Stimulated activated CD8-positive, alpha-beta memory T cell treated with anti-CD3 and anti-CD28 coated beads, Interleukin-7, amount 100 ng/mL, for 24 hours (primary cell): ENCODE measurements around the gene PDE4D.

Experiments
- DNase-seq: peaks from one replicate; pipeline ENCODE4 v3.0.0-alpha.2; 2020; ENCODE audit warnings: low read depth

PDE4D gene

DNA sequence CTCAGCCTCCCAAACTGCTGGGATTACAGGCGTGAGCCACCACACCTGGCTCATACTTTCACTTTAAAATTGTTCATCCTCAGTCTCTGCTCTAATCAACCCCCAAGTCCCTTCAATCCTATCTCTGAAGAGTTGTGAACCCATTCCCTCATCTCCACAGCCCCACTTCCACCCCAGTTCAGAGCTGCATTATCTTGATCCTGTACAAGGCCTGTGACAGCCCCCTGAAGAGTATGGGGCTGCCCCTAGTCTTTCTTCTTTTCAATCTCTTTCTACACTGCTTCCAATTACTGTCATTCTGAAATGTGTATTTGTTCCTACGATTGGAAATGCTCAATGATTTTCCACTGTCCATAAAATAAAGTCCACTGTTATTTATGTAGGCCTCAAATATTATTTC, 722.4 kb downstream of the PDE4D start:
- no peak for DNase-seq

DNA sequence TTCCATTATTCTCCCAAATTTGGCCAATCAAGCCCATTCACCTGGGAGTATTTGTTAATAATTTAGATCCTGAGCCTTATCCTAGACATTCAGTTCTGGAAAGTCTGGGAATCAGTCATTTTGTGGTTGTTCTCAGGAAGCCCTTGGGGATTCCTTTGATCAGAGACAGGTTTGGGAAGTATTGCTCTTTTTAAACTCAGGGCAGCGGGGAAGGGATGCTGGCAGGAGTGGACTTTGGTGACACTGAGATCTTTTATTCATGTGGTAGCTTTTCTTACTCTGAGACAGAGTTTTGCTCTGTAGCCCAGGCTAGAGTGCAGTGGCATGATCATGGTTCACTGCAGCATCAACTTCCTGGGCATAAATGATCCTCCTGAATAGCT, 723.8 kb downstream of the PDE4D start:
- DNase-seq: no peak

DNA sequence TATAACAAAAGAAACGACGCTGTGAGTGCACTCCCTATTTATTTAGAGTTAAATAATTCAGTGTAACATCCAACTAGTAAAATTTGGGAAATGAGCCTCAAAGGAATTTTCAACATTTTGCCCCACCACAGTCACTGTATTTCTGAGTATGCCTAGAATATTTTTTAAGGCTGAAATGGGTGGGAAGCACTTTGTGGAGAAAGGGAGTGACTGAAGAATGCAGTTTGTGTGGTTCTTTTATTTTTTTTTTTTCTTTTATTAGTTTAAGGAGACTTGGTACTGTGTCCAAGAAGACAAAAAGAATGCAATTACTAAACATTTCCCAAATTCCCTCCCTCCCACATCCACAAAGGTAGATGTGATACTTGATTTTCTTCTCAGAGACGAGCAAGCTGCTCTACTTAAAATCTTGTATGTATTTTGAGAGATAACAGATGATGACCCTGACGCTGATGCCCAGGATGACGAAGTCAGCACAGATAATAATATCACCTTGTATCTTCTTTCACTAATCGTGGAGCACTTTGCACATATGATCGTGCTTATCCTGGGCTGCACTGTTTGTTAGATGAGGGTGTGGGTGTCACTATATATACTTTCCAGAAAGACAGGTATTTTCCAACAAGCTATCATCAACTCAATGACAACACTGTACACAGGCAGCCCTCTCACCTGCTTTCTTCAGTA, 724.3 kb downstream of the PDE4D start:
- no peak for DNase-seq

DNA sequence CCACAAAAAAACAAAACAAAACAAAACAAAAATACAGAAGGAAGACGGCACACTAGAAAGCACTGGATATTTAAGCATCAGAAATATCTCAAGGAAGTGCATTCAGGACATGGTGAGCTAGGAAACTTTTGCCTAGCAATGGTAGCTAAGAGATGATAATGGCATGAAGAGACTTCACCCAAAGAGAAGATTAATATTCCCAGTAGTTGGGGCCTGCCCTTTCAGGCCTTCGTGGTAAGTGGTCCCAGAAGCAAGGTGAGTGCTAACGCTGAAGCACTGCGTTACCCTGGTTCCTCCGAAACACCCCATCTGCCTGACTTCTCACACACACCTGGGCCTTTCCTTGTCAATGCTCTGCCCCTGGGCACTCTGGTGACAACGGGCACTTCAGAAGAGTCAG, 725.5 kb downstream of the PDE4D start:
- DNase-seq: no peak

GRCh38 chr5:59164041-59164830, 729.3 kb downstream of the PDE4D start:
- no peak for DNase-seq

GRCh38 chr5:59161221-59162105, 732.1 kb downstream of the PDE4D start:
- DNase-seq: no peak

- DNase-seq: no peak
Measured at GRCh38 chr5:59158637-59159391, 734.7 kb downstream of the PDE4D start.

DNA sequence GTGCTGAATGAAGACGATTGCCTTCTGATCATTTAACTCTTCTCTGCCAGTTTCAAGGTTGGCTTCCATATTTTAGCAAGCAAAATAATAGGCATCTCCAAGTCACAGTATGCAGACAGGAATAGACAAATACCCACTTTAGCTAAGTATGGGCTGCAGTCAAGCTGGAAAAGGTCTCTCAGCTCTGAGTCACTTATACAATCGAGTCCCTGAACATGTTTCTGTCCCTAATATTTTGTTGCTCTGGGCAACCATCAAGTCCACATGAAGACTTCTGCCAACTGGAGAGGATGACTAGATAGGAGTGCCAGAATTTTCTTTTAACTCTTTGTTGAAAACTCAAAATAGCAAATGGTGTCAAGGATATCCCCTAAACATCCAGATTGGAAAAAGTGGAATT, 735.4 kb downstream of the PDE4D start:
- DNase-seq: no peak

- DNase-seq: no peak
Measured at GRCh38 chr5:59157068-59157467, 736.5 kb downstream of the PDE4D start.

DNA sequence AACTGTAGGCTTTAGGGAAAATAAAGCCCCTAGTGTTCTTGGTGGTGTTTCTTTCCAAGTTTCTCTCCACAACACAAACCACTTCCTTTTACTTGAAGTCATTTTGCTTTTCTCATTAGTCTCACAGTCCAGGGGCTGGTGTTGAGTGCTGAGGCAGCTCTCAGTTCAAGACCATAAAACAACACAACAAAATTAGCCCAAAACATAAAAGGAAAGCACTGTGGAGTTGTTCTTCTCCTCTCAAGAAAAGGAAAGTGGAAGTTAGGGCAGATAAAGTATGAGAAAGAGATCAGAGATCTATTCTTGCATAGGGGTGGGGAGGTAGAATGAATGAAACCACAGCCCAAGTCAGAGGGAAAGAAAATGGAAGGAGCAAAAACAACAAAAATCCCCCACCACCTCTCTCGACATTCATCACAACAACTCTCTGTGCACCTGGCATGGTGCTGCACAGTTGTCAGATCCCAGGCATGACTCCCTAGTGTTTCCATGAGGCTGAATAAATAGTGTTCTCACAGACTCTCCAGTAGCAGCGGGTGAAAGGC, 740.8 kb downstream of the PDE4D start:
- no peak for DNase-seq

GRCh38 chr5:59151162-59151889, 742.2 kb downstream of the PDE4D start:
- no peak for DNase-seq

- DNase-seq: no peak
Measured at GRCh38 chr5:59149827-59150226, 743.7 kb downstream of the PDE4D start.

- no peak for DNase-seq
Measured at GRCh38 chr5:59149271-59149670, 744.3 kb downstream of the PDE4D start.

DNA sequence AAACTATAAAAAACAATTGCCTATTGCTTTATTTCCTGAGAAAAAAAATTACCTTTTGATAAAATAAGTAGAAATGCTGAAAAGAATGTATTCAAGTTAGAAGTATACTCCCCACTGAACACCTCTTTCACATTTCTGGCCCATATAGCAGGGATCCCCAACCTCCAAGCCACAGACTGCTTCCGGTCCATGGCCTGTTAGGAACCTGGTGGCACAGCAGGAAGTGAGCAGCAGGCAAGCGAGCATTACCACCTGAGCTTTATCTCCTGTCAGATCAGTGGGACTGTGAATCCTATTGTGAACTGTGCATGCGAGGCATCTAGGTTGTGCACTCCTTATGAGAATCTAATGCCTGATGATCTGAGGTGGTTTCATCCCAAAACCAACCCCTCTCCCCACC, 746.8 kb downstream of the PDE4D start:
- DNase-seq: no peak

- no peak for DNase-seq
Measured at GRCh38 chr5:59143926-59144333, 749.6 kb downstream of the PDE4D start.

DNA sequence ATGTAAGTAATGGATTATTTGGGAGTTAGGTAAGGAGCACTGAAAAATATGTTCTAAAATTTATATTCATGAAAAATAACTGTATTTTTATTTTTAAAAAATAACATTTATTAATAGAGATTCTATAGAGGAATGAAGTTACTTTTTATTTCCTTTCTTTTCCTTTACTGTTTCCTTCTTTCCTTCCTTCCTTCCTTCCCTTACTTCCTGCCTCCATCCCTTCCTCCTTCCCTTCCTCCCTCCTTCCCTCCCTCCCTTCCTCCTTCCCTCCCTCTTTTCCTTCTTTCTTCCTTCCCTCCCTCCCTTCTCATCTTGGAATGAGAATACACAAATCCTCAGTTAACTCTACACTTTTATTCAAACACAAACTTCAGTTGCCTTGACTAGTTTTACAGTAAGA, 750.6 kb downstream of the PDE4D start:
- DNase-seq: no peak

DNA sequence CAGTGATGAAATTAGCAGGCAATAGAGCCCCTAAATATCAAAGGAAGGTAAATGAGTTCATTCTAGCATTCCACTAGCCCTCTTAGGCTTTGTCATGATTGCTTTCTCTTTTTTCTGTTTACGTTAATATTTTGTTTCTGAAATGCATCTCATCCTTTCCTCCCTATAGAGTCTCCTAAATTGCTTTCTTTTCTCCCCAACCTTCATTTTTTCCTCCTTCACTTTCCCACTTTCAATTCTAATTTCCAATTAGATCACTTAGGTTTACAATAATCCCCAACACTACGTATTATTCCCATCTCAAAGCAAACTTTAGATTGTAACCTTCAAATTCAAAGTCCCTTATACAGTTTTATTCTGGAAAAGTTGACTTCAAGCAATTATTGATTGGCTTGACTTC, 751.4 kb downstream of the PDE4D start:
- no peak for DNase-seq

DNA sequence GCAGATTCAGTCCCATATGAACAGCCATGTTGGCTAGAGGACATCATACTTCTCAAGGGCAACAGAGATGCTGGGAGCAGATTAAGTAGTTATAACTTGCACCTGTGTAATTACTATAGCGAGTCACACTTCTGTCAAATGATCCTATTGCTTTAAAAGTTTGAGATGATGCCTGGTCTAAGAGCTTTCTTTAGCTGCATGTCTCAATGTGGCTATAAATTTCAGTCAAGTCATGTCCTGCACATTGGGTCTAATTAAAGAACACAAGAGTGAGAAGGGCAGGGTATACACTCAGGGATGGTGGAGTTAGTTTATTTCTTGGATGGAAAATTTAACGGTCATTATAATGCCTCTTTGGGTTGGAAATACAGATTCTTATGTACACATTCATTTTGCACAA, 753.4 kb downstream of the PDE4D start:
- DNase-seq: no peak

DNA sequence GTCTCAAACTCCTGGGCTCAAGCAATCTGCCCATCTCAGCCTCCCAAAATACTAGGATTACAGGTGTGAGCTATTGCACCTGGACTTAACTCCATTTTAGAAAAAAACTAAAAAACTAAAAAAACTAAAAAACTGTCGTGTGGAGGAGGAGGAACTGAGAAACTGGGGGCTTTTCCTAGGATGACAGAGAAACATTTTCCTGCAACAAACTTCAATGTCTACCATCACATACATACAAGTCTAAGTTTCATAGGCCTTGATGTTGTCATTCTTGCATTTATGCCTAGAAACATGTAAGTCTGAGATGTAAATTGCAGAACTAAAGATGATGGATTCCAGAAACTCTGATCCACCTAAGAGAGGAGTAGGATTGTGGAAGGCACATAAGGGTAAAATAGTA, 753.8 kb downstream of the PDE4D start:
- no peak for DNase-seq

GRCh38 chr5:59138509-59138908, 755.0 kb downstream of the PDE4D start:
- DNase-seq: no peak

- no peak for DNase-seq
Measured at GRCh38 chr5:59137846-59138245, 755.7 kb downstream of the PDE4D start.
